GM21390 (cell line): ENCODE measurements around the gene GRID2.
"Not testable (repeated sequence)": the region's sequence is repeated elsewhere in the genome, so short reads cannot be mapped to it uniquely, and the experiment has no call there.

ENCODE experiments used
- ATAC-seq: cut with Tn5 transposase; IDR thresholded peaks from one replicate; pipeline ENCODE4 v1.9.1; 2021; ENCODE audit not compliant: unreplicated experiment

Gene GRID2

GRCh38 chr4:93300780-93301555 is 997.2 kb downstream of the GRID2 start:
- ATAC-seq, result not testable (repeated sequence)

GRCh38 chr4:93302310-93302709 is 998.5 kb downstream of the GRID2 start:
- no peak for ATAC-seq

- ATAC-seq, result no peak
These were observed 999.7 kb downstream of the GRID2 start for GRCh38 chr4:93303440-93303839.

GRCh38 chr4:93312299-93312698 is 1008.5 kb downstream of the GRID2 start:
- ATAC-seq, result no peak

- ATAC-seq, result no peak
These were observed 1009.4 kb downstream of the GRID2 start for GRCh38 chr4:93313197-93313596.

GRCh38 chr4:93317057-93317456 is 1013.3 kb downstream of the GRID2 start:
- no peak for ATAC-seq

- ATAC-seq, result no peak
These were observed 1013.8 kb downstream of the GRID2 start for GRCh38 chr4:93317561-93317960.

GRCh38 chr4:93319041-93319440 is 1015.3 kb downstream of the GRID2 start:
- no peak for ATAC-seq

- ATAC-seq, result no peak
These were observed 1016.6 kb downstream of the GRID2 start for GRCh38 chr4:93320356-93320755.

- ATAC-seq, result no peak
These were observed 1023.6 kb downstream of the GRID2 start for GRCh38 chr4:93327346-93327745.

GRCh38 chr4:93334003-93334402 is 1030.2 kb downstream of the GRID2 start:
- ATAC-seq, result peak; percentile 93

- no peak for ATAC-seq
These were observed 1033.4 kb downstream of the GRID2 start for GRCh38 chr4:93337196-93337595.

- ATAC-seq, result no peak
These were observed 1039.0 kb downstream of the GRID2 start for GRCh38 chr4:93342738-93343137.

- no peak for ATAC-seq
These were observed 1043.1 kb downstream of the GRID2 start for GRCh38 chr4:93346840-93347239.

GRCh38 chr4:93348896-93349295 is 1045.1 kb downstream of the GRID2 start:
- ATAC-seq, result no peak

GRCh38 chr4:93351846-93352245 is 1048.1 kb downstream of the GRID2 start:
- ATAC-seq, result no peak

GRCh38 chr4:93355411-93355810 is 1051.6 kb downstream of the GRID2 start:
- no peak for ATAC-seq

GRCh38 chr4:93359586-93359985 is 1055.8 kb downstream of the GRID2 start:
- ATAC-seq, result no peak

GRCh38 chr4:93366169-93366755 is 1062.5 kb downstream of the GRID2 start:
- not testable (repeated sequence) for ATAC-seq

GRCh38 chr4:93368968-93369367 is 1065.2 kb downstream of the GRID2 start:
- ATAC-seq, result no peak

GRCh38 chr4:93370256-93370655 is 1066.5 kb downstream of the GRID2 start:
- no peak for ATAC-seq
